Measurements from ENCODE around the gene RAPH1.

The RAPH1 gene

DNA sequence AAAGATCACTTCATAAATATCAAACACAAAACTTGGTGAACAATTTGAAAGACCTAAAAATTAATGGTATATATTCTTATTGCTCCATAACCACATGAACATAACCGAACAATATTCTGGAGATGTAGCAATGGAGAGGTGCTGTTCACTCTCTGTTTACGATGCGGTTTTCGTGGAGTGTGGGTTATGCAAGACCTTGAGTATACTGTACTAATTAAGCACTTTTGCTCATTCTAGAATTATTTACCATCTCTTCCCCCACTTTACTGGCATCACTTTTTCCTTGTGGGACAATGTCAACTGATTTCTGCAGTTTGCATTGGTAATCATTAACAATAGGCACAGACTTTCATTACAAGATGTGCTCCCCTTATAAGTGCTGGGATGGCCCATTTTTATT, 97.6 kb downstream of the RAPH1 start:
- no peak for TF ChIP-seq GATA2 (IDR thresholded peaks at IDR 0.05; ENCODE audit: low read depth, low read length)
- no peak for TF ChIP-seq GATA3 (IDR thresholded peaks at IDR 0.05; ENCODE audit: low read depth, low read length)

GRCh38 chr2:203436496-203436895, 98.6 kb downstream of the RAPH1 start:
- TF ChIP-seq GATA2 (IDR thresholded peaks at IDR 0.05; ENCODE audit: low read depth, low read length), result no peak
- no peak for TF ChIP-seq GATA3 (IDR thresholded peaks at IDR 0.05; ENCODE audit: low read depth, low read length)

GRCh38 chr2:203432811-203433210, 102.3 kb downstream of the RAPH1 start:
- TF ChIP-seq GATA3 (IDR thresholded peaks at IDR 0.05; ENCODE audit: low read depth, low read length) (no peak), GATA2 (IDR thresholded peaks at IDR 0.05; ENCODE audit: low read depth, low read length) (no peak)

DNA sequence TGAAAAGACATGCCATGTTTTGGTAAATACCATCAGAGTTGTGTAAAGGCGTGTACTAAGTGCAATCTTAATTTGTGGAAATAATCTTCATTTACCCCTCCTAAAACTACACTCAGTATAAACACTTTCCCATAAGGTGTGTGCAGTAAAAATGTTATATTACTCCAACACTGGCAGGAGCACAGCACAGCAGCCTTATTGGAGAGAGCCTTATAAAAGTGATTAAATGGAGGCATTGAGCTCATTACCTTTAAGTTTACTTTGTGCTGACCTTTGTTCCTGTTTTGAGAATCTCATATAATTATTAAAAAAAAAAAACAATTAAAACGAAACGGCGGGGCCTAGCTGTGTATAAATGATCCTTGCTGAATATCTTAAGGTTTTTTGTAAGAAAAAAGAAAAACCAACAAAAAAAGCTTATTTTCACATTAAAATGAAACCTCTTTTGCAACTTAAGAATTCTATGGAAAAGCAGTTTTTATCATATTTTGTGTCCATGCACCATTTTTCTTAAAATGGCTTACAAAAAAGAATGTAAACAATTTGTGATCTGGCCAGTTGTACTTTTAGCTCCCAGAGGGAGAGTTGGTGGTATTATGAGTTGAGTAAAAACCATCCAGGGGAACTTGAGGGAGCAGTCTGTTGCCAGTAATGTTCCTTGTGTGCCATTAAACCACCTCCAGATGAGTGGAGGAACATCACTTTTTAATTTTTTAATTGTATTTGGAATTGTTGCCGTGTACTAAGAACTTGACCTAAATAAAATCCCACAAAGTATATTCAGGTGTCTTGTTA, 103.5 kb downstream of the RAPH1 start:
- TF ChIP-seq GATA3 (IDR thresholded peaks at IDR 0.05; ENCODE audit: low read depth, low read length) (no peak), GATA2 (IDR thresholded peaks at IDR 0.05; ENCODE audit: low read depth, low read length) (no peak)

DNA sequence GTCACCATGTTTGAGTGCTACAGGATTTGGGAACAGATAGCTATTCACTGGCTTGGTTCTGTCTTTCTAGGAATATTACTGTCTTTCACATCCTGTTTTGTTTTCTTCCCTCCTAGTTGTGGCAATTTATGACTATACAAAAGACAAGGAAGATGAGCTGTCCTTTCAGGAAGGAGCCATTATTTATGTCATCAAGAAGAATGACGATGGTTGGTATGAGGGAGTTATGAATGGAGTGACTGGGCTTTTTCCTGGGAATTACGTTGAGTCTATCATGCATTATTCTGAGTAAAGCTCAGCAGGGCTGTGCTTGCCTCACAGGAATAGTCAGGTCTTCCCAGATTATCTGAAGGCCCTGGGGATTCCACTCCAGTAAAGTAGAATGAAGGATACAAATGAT, 108.0 kb downstream of the RAPH1 start:
- no peak for TF ChIP-seq GATA2 (IDR thresholded peaks at IDR 0.05; ENCODE audit: low read depth, low read length)
- TF ChIP-seq GATA3 (IDR thresholded peaks at IDR 0.05; ENCODE audit: low read depth, low read length), result no peak

DNA sequence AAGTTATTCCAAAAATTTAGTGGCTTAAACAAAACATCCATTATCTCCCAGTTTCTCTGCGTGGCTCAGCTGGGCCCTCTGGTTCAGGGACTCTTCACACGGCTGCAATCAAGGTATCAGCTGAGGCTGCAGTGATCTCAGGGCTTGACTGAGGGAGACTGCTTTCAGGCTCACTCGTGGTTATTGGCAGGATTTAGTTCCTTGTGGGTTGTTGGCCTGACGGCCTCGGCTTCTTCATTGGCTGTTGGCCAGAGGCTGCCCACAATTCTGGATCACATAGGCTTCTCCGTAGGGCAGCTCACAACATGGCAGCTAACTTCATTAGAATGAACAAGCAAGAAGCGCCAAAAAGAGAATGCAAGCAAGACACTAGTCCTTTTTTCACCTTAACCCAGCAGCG, 116.8 kb downstream of the RAPH1 start:
- TF ChIP-seq GATA2 (IDR thresholded peaks at IDR 0.05; ENCODE audit: low read depth, low read length) (no peak), GATA3 (IDR thresholded peaks at IDR 0.05; ENCODE audit: low read depth, low read length) (no peak)

DNA sequence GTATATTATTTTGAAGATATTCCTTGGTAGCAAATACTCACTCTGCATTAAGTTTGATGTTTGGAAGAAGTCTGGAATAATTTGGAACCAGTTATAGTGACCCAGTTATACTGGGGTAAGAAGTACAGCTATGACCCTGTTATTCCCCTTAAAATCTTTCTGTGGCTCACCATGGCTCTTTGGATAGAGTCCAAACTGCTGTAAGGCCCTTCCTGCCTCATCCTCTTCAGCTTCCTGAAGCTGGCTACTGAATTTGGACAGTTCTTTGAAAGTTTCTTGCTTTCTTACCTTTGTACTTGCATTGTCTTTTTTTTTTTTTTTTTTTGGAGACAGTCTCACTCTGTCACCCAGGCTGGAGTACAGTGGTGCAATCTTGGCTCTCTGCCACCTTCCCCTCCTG, 121.3 kb downstream of the RAPH1 start:
- no peak for TF ChIP-seq GATA2 (IDR thresholded peaks at IDR 0.05; ENCODE audit: low read depth, low read length)
- TF ChIP-seq GATA3 (IDR thresholded peaks at IDR 0.05; ENCODE audit: low read depth, low read length), result no peak

- TF ChIP-seq GATA3 (IDR thresholded peaks at IDR 0.05; ENCODE audit: low read depth, low read length), result no peak
- no peak for TF ChIP-seq GATA2 (IDR thresholded peaks at IDR 0.05; ENCODE audit: low read depth, low read length)
These were observed 122.4 kb downstream of the RAPH1 start for GRCh38 chr2:203412546-203413331.

DNA sequence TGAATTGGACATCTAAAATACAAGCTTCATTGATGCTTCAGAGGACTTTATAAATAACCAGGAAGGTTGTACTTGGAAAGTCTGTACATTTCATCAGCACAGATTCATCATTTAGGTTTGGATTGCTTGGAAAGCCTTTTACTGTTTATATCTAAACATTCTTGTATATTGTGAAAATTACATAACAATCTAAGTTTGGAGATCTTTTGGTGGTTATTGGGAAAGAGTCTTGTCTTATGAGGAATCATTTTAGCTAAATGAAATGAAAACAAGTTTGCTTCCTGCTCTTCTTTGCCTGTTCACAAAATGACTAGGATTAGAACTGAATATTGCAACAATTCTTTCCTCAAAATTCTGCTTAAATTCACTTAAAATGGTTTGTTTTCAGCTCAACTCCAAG, 127.6 kb downstream of the RAPH1 start:
- TF ChIP-seq GATA3 (IDR thresholded peaks at IDR 0.05; ENCODE audit: low read depth, low read length) (no peak), GATA2 (IDR thresholded peaks at IDR 0.05; ENCODE audit: low read depth, low read length) (no peak)

GRCh38 chr2:203404996-203405395, 130.1 kb downstream of the RAPH1 start:
- TF ChIP-seq GATA3 (IDR thresholded peaks at IDR 0.05; ENCODE audit: low read depth, low read length) (no peak), GATA2 (IDR thresholded peaks at IDR 0.05; ENCODE audit: low read depth, low read length) (no peak)

DNA sequence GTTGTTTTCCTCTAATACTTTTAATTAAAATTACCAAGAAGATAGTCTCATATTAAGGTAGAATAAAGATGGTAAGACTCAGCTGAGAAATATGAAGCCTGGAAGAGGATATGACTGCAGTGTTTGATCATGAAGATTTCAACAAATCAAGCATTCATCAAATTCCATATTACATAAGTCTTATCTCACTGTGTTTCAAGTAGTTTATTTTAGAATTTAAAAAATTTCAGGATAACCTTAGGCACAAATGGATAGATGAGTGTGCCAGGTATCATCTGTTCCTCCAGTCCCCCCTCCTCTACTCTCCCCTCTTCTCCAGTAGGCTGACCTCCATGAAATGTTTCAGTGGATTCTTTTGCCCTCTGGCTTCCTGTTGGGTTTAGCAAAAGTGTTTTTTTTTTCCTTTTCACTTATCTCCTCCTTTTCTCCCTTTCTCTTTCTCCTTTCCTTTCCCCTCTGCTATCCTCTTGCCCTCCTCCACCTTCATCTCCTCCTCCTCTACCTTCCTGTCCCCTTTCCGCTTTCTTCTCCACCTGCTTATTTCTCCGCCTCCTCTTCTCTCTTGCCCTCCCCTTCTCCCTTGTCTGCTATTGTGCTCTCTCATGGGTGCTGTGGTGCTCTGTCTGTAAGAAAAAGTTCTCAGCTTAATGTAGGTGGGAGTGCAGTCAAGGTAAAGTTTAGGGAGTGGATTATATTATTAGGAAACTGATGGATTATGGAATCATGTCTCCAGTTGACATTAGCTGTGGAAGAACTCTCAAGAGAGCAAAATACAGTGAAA, 134.1 kb downstream of the RAPH1 start:
- no peak for TF ChIP-seq GATA2 (IDR thresholded peaks at IDR 0.05; ENCODE audit: low read depth, low read length)

GRCh38 chr2:203399031-203399430, 136.1 kb downstream of the RAPH1 start:
- TF ChIP-seq GATA2 (IDR thresholded peaks at IDR 0.05; ENCODE audit: low read depth, low read length), result no peak
- TF ChIP-seq GATA3 (IDR thresholded peaks at IDR 0.05; ENCODE audit: low read depth, low read length), result no peak

- TF ChIP-seq GATA2 (IDR thresholded peaks at IDR 0.05; ENCODE audit: low read depth, low read length) (no peak), GATA3 (IDR thresholded peaks at IDR 0.05; ENCODE audit: low read depth, low read length) (no peak)
These were observed 138.4 kb downstream of the RAPH1 start for GRCh38 chr2:203396667-203397066.

GRCh38 chr2:203395858-203396257, 139.2 kb downstream of the RAPH1 start:
- TF ChIP-seq GATA2 (IDR thresholded peaks at IDR 0.05; ENCODE audit: low read depth, low read length) (no peak), GATA3 (IDR thresholded peaks at IDR 0.05; ENCODE audit: low read depth, low read length) (no peak)
